GM12892 (cell line): Measurements from ENCODE around the gene RUFY2.

Experiments
- POLR2A ChIP-seq: IDR thresholded peaks from 2 replicates; pipeline ENCODE4 v1.6.1; 2011; ENCODE audit warnings: low read depth, low read length, control low read depth
- POLR2AphosphoS5 ChIP-seq: IDR thresholded peaks from 2 replicates; pipeline ENCODE4 v1.6.1; 2011; ENCODE audit warnings: low read depth, low read length, control low read depth
- TAF1 ChIP-seq: IDR thresholded peaks from 2 replicates; pipeline ENCODE4 v1.6.1; 2011; ENCODE audit warnings: low read depth, mild to moderate bottlenecking, control low read depth, low read length, borderline replicate concordance

- TF ChIP-seq POLR2A (no peak), POLR2AphosphoS5 (no peak), TAF1 (no peak)
These were observed 4.8 kb downstream of the RUFY2 start for GRCh38 chr10:68402276-68402675.
